Left lung (tissue), 10 donors: ENCODE measurements around the gene PRSS36. TPM values are rescaled to one million over a fixed set of nuclear protein-coding genes. Genes with fewer than 3 reads are reported as not detected.

Experiments used
- ATAC-seq: fragments of 200-7000 bp; cut with Tn5 transposase; one replicate; pipeline ENCODE4 v1.9.1; 2020; ENCODE audit warnings: moderate library complexity
- DNase-seq, 4 donors: peaks; one replicate each; pipeline ENCODE4 v3.0.0-alpha.2; 2013 to 2020
- H3K27ac ChIP-seq, 2 donors: fragments of 200-600 bp; sonication (generic) in 1 of 2; one replicate each; pipeline versions ENCODE4 v1.5.0 to v1.8.0; 2020 to 2021
- H3K27me3 ChIP-seq, 2 donors: fragments of 200-600 bp; sonication (generic) in 1 of 2; one replicate each; pipeline versions ENCODE4 v1.5.0 to v1.8.0; 2020 to 2021
- H3K36me3 ChIP-seq, 2 donors: fragments of 200-600 bp; sonication (generic) in 1 of 2; one replicate each; pipeline versions ENCODE4 v1.5.0 to v1.8.0; 2020 to 2021
- H3K4me1 ChIP-seq, 2 donors: fragments of 200-600 bp; one replicate each; pipeline ENCODE4 v1.8.0; 2021
- H3K4me3 ChIP-seq, 2 donors: fragments of 200-600 bp; sonication (generic) in 1 of 2; one replicate each; pipeline versions ENCODE4 v1.5.0 to v1.8.0; 2020 to 2021; ENCODE audit warnings: mild to moderate bottlenecking in 1 of 2
- H3K9me3 ChIP-seq, 2 donors: fragments of 200-600 bp; sonication (generic) in 1 of 2; one replicate each; pipeline versions ENCODE4 v1.5.0 to v1.8.0; 2020 to 2021
- CTCF ChIP-seq, 2 donors: fragments of 200-600 bp; sonication (generic) in 1 of 2; IDR thresholded peaks; one replicate each; pipeline versions ENCODE4 v1.5.0 to v1.8.0; 2021; ENCODE audit warnings: antibody characterized with exemption in 2 of 2
- intact Hi-C, 2 donors: fragments of 100-400 bp; cut with DNase I; formaldehyde crosslinking; loops; one replicate each; pipeline versions ENCODE4 v1.11.2 to v1.14.2; 2022
- polyA plus RNA-seq, 6 donors: library from polyadenylated mRNA; unstranded; fragments of 120-200 nt; gene quantifications; one replicate each; pipeline ENCODE4 v1.2.1, GENCODE V29; 2013; ENCODE audit not compliant: insufficient read length in 6 of 6
- total RNA-seq, 2 donors: library from RNA; stranded (reverse); fragmentation: NEBNext Ultra II Directional; extraction: Animal tissue kit (Norgen Biotek cat#: 25700); gene quantifications; one replicate each; pipeline ENCODE4 v1.2.1, GENCODE V29; 2021
- donor health status: DM: no; HTN: yes; CAD: no.
- donor health status: DM: no; HTN: no; CAD: no.

PRSS36 gene
- total and polyA plus RNA-seq, 8 donors, result 0.70 to 5.8 (median 2.1) TPM

GRCh38 chr16:31131841-31132271, 18.0 kb downstream of the PRSS36 start:
- peaks cover 17 to 78% of the 10 kb centered on the region in 2 donors for H3K4me1 ChIP-seq
- H3K27ac ChIP-seq, result peak overlapping the region in 1 of 2 donors; percentile 27
- H3K27me3 ChIP-seq, result peaks cover 0 to 8% of the 10 kb centered on the region in 2 donors
- intact Hi-C loops, result no loop called here
- ATAC-seq (no peak), DNase-seq (peak in 1 of 4 donors; percentile 73)
- no peak overlapping the region for H3K4me3 ChIP-seq
- no peak for TF ChIP-seq CTCF (IDR thresholded peaks at IDR 0.05)
- H3K9me3 ChIP-seq, result no peaks in the 10 kb centered on the region
- peaks cover 0 to 47% of the 10 kb centered on the region in 2 donors for H3K36me3 ChIP-seq

DNA sequence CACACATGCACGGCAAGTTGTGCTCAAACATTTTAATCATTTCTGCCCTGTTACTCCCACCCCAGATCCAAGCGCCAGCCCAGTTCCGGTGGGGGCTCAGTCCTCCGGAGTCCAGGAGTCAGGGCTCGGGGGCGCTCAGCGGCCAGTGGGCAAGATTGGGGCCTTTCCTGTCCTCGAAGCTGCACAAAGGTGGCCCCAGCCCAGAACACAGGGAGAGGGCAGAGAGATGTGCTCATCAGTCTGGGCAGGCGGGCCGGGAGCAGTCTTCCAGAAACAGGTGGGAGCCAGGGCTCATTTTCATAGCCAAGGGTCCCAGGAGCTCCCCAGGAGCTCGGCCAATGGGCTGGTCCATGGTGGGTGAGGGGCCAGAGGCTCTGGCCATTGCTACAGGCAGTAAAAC, 18.4 kb downstream of the PRSS36 start:
- H3K27me3 ChIP-seq, result peaks cover 0 to 8% of the 10 kb centered on the region in 2 donors
- H3K4me1 ChIP-seq, result peaks cover 17 to 83% of the 10 kb centered on the region in 2 donors
- TF ChIP-seq CTCF (IDR thresholded peaks at IDR 0.05), result no peak
- ATAC-seq (no peak), DNase-seq (no peak)
- intact Hi-C loops, result no loop called here
- H3K9me3 ChIP-seq, result no peaks in the 10 kb centered on the region
- H3K36me3 ChIP-seq, result peaks cover 0 to 47% of the 10 kb centered on the region in 2 donors
- peak overlapping the region; percentile 27 to 97 for H3K27ac ChIP-seq
- no peak overlapping the region for H3K4me3 ChIP-seq

- peaks cover 0 to 8% of the 10 kb centered on the region in 2 donors for H3K27me3 ChIP-seq
These were observed 19.0 kb downstream of the PRSS36 start for GRCh38 chr16:31130899-31131298.

DNA sequence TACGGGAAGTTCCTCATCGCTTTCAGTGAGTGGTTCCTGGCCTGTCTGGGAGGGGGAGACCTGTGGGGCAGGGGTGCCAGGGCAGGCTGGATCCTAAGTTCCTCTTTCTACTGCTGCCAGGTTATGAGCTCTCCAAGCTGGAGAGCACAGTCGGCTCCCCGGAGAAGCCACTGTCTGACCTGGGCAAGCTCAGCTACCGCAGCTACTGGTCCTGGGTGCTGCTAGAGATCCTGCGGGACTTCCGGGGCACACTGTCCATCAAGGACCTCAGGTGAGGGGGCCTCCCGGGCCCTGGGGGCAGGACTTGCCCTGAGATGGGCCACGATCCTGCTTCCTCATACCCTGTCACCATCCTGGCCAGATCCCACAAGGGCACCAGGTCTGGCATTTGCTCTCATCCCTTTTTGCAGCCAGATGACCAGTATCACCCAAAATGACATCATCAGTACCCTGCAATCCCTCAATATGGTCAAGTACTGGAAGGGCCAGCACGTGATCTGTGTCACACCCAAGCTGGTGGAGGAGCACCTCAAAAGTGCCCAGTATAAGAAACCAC, 19.5 kb downstream of the PRSS36 start:
- H3K4me3 ChIP-seq, result peak overlapping the region in 1 of 2 donors; percentile 4
- H3K4me1 ChIP-seq, result peaks cover 17 to 85% of the 10 kb centered on the region in 2 donors
- H3K27ac ChIP-seq, result peak overlapping the region; percentile 90 to 97
- peaks cover 0 to 4% of the 10 kb centered on the region in 2 donors for H3K27me3 ChIP-seq
- ATAC-seq (peak; percentile 2), DNase-seq (peak in 2 of 4 donors; percentile 76 to 85)
- no peak for TF ChIP-seq CTCF (IDR thresholded peaks at IDR 0.05)
- no peaks in the 10 kb centered on the region for H3K9me3 ChIP-seq
- intact Hi-C loops, result no loop called here
- peaks cover 0 to 48% of the 10 kb centered on the region in 2 donors for H3K36me3 ChIP-seq

More at GRCh38 chr16:31130899-31131298, 19.0 kb downstream of the PRSS36 start:
- ATAC-seq (peak; percentile 54), DNase-seq (peak in 3 of 4 donors; percentile 88 to 90 (median 90))
- Histone ChIP-seq H3K27ac (peak overlapping the region; percentile 90 to 97), H3K36me3 (peaks cover 0 to 47% of the 10 kb centered on the region in 2 donors), H3K9me3 (no peaks in the 10 kb centered on the region), H3K4me1 (peaks cover 17 to 85% of the 10 kb centered on the region in 2 donors), H3K4me3 (no peak overlapping the region)
- intact Hi-C loops, result no loop called here
- no peak for TF ChIP-seq CTCF (IDR thresholded peaks at IDR 0.05)

GRCh38 chr16:31129568-31130335, 20.1 kb downstream of the PRSS36 start:
- DNase-seq, result peak in 2 of 4 donors; percentile 77 to 89
- peaks cover 0 to 55% of the 10 kb centered on the region in 2 donors for H3K36me3 ChIP-seq
- no peak for TF ChIP-seq CTCF (IDR thresholded peaks at IDR 0.05)
- no peaks in the 10 kb centered on the region for H3K9me3 ChIP-seq
- intact Hi-C loops, result no loop called here
- H3K4me1 ChIP-seq, result peaks cover 17 to 81% of the 10 kb centered on the region in 2 donors
- no peaks in the 10 kb centered on the region for H3K27me3 ChIP-seq
- peak overlapping the region; percentile 90 to 97 for H3K27ac ChIP-seq
- H3K4me3 ChIP-seq, result peak overlapping the region in 1 of 2 donors; percentile 4
- peak; percentile 6 for ATAC-seq
